Cardiac muscle cell (in vitro differentiated cells and primary cell): ENCODE measurements around the gene CBLC. TPM values are rescaled to one million over a fixed set of nuclear protein-coding genes. Genes with fewer than 3 reads are reported as not detected.

Experiments
- DNase-seq, 2 donors: peaks; one replicate each; pipeline versions ENCODE4 v3.0.0 to v3.0.0-alpha.2; 2010 to 2017; ENCODE audit warnings: low read depth in 1 of 2, low spot score in 1 of 2
- H3K27ac ChIP-seq: fragments of 200-600 bp; sonication (generic); 2 replicates; pipeline ENCODE4 v1.5.1; 2016
- H3K27me3 ChIP-seq: fragments of 200-600 bp; sonication (generic); 2 replicates; pipeline ENCODE4 v1.6.0; 2016; ENCODE audit warnings: control low read depth
- H3K36me3 ChIP-seq: fragments of 200-600 bp; sonication (generic); 2 replicates; pipeline ENCODE4 v1.5.1; 2016; ENCODE audit warnings: control low read depth
- H3K4me1 ChIP-seq: fragments of 200-600 bp; sonication (generic); 2 replicates; pipeline ENCODE4 v1.8.1; 2017; ENCODE audit warnings: low read depth, mild to moderate bottlenecking, mixed run types
- H3K4me3 ChIP-seq: fragments of 200-600 bp; sonication (generic); 2 replicates; pipeline ENCODE4 v1.5.1; 2016; ENCODE audit warnings: mild to moderate bottlenecking
- H3K9me3 ChIP-seq: fragments of 200-600 bp; sonication (generic); 2 replicates; pipeline ENCODE4 v1.5.1; 2017; ENCODE audit warnings: low read depth, mild to moderate bottlenecking, control low read depth
- polyA plus RNA-seq: library from polyadenylated mRNA; unstranded; fragments of >200 nt; fragmentation: Nextera tagmentation; extraction: Ambion mirVana; gene quantifications from 2 replicates; pipeline ENCODE4 v1.2.1, GENCODE V29; 2016
- total RNA-seq: library from RNA; depleted of rRNA; stranded (reverse); fragments of >200 nt; gene quantifications from 2 replicates; pipeline ENCODE4 v1.2.3, GENCODE V29; 2016
- TF ChIP-seq, protein P1 (sequence below): IDR thresholded peaks from 2 replicates; pipeline ENCODE4 v1.5.1; 2012; ENCODE audit warnings: low read depth, mild to moderate bottlenecking, low read length

Gene CBLC
- total and polyA plus RNA-seq, 2 experiments from 2014 or later: 0.11 TPM; not detected in 1

DNA sequence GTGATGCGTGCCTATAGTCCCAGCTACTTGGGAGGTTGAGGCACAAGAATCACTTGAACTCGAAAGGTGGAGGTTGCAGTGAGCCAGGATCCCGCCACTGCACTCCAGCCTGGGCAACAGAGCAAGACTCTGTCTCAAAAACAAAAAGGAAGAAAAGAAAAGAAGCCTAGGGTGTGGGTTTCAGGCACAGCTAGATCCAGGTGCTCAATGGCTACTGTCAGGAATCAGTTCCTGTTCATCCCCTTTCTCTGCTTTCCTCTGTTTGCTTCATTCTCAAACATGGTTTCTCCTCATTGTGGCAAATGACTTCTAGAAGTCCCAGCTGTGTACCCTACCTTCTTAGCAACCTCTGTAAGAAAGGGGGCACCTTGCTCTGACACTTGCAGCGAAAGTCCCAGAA, 5.9 kb downstream of the CBLC start:
- Histone ChIP-seq H3K4me3 (no peak overlapping the region), H3K27ac (no peak overlapping the region), H3K27me3 (no peaks in the 10 kb centered on the region), H3K36me3 (no peaks in the 10 kb centered on the region), H3K9me3 (no peaks in the 10 kb centered on the region), H3K4me1 (no peaks in the 10 kb centered on the region)
- TF ChIP-seq, protein P1, sequence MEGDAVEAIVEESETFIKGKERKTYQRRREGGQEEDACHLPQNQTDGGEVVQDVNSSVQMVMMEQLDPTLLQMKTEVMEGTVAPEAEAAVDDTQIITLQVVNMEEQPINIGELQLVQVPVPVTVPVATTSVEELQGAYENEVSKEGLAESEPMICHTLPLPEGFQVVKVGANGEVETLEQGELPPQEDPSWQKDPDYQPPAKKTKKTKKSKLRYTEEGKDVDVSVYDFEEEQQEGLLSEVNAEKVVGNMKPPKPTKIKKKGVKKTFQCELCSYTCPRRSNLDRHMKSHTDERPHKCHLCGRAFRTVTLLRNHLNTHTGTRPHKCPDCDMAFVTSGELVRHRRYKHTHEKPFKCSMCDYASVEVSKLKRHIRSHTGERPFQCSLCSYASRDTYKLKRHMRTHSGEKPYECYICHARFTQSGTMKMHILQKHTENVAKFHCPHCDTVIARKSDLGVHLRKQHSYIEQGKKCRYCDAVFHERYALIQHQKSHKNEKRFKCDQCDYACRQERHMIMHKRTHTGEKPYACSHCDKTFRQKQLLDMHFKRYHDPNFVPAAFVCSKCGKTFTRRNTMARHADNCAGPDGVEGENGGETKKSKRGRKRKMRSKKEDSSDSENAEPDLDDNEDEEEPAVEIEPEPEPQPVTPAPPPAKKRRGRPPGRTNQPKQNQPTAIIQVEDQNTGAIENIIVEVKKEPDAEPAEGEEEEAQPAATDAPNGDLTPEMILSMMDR: no peak
- DNase-seq: no peak

DNA sequence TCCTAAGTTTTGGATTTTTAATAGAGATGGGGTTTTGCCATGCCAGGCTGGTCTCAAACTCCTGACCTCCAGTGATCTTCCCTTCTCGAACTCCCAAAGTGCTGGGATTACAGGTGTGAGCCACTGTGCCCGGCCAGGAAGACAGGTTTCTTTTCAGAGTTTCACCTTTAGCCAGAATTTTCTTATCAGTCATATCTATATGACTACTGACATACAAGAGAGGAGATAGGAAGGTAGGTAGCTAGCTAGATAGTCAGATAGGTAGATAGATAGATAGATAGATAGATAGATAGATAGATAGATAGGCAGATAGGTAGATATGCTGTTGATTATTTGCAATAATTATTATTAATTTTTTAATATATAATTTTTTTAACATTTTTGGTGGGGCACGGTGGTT, 7.6 kb downstream of the CBLC start:
- TF ChIP-seq, protein P1: no peak
- Histone ChIP-seq H3K27ac (no peak overlapping the region), H3K4me1 (no peaks in the 10 kb centered on the region), H3K27me3 (no peaks in the 10 kb centered on the region), H3K4me3 (no peak overlapping the region), H3K9me3 (no peaks in the 10 kb centered on the region), H3K36me3 (no peaks in the 10 kb centered on the region)
- DNase-seq: no peak

DNA sequence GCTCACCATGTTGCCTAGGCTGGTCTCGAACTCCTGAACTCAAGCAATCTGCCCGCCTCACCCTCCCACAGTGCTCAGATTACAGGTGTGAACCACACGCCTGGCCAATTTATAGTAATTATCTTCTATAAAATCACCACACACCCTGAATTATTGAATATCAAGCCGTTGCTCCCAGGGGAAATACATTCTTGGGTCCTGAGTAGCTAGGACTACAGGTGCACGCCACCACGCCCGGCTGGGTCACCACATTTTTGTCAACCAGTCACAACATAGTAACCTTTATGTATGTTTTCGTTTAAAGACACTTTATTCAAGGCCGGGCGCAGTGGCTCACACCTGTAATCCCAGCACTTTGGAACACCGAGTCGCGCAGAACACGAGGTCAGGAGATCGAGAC, 8.3 kb downstream of the CBLC start:
- TF ChIP-seq, protein P1: no peak
- DNase-seq: no peak
- Histone ChIP-seq H3K9me3 (no peaks in the 10 kb centered on the region), H3K36me3 (no peaks in the 10 kb centered on the region), H3K27me3 (no peaks in the 10 kb centered on the region), H3K4me3 (no peak overlapping the region), H3K4me1 (no peaks in the 10 kb centered on the region), H3K27ac (no peak overlapping the region)

DNA sequence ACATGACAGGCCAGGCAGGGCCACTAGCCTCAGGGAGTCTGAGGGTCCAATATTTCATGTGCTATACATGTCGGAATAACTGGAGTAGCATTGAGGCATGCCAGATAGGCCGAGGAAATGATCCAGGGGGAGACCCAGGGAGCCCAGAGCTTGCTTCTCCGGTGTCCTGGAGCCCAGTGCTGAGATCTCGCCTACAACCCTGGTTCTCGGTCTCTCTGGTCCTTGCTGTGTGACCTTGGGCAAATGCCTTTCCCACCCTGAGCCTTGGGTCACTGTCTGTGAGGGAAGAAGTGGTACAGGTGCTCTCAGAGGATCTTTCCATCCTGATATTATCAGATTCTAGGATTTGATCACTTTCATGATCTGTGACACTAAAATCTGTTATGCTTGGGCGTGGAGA, 11.3 kb downstream of the CBLC start:
- DNase-seq: no peak
- TF ChIP-seq, protein P1: no peak

DNA sequence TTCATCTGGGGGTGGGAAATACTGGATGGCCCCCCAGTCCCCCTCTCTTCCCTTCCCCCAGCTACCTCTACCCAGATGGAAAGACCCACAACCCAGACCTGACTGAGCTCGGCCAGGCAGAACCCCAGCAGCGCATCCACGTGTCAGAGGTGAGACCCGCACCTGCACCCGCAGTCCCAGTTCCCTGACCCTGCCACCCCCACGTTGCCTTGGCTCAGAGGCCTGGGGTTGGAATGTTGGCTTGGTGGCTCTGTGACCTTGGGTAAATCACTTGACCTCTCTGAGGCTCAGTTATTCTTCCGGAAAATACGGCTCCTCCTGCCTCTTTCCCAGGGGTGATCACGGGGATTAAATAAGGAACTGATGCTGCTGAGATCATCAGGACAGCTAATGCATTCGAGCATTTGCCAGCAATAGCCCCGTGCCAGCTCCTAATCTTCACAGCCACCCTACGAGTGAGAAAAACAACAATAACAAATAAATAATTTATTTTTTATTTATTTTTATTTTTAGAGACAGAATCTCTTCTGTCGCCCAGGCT, 12.3 kb downstream of the CBLC start:
- H3K27me3 ChIP-seq: no peaks in the 10 kb centered on the region

More for the DNA sequence above, 11.3 kb downstream of the CBLC start:
- Histone ChIP-seq H3K9me3 (no peaks in the 10 kb centered on the region), H3K27me3 (no peaks in the 10 kb centered on the region), H3K4me3 (no peak overlapping the region), H3K27ac (no peak overlapping the region), H3K36me3 (no peaks in the 10 kb centered on the region), H3K4me1 (no peaks in the 10 kb centered on the region)

More for the DNA sequence above, 12.3 kb downstream of the CBLC start:
- DNase-seq: no peak
- no peak overlapping the region for H3K4me3 ChIP-seq
- TF ChIP-seq, protein P1: no peak
- H3K4me1 ChIP-seq: no peaks in the 10 kb centered on the region
- no peaks in the 10 kb centered on the region for H3K9me3 ChIP-seq
- H3K27ac ChIP-seq: no peak overlapping the region
- H3K36me3 ChIP-seq: no peaks in the 10 kb centered on the region
